Breast epithelium (tissue), 3 donors: ENCODE measurements around the gene AGBL3.

Experiments used
- CTCF ChIP-seq, 3 donors: fragments of 450-650 bp; IDR thresholded peaks; one replicate each; pipeline ENCODE4 v1.5.1; 2016 to 2017; ENCODE audit warnings: antibody characterized with exemption in 3 of 3, mild to moderate bottlenecking in 3 of 3, moderate library complexity in 3 of 3
- POLR2AphosphoS5 ChIP-seq, 3 donors: sonication (generic); formaldehyde crosslinking; IDR thresholded peaks; one replicate each; pipeline ENCODE4 v1.6.1; 2017; ENCODE audit warnings: antibody characterized with exemption in 3 of 3

GRCh38 chr7:135152442-135152841 is 166.1 kb downstream of the AGBL3 start:
- no peak for TF ChIP-seq POLR2AphosphoS5 (IDR thresholded peaks at IDR 0.05)
- TF ChIP-seq CTCF (IDR thresholded peaks at IDR 0.05) = no peak
